K562 (cell line): Measurements from ENCODE around the gene CREB5. TPM values are rescaled to one million over a fixed set of nuclear protein-coding genes. Genes with fewer than 3 reads are reported as not detected.

Experiments
- ATAC-seq: fragments of 200-7000 bp; cut with Tn5 transposase; 3 replicates; pipeline ENCODE4 v1.9.1; 2020; ENCODE audit warnings: moderate library complexity
- BruUV-seq: library from RNA; stranded (reverse); fragments of 400-500 nt; replicated peaks from 2 replicates; lab custom pipeline; 2021; lab: Mats Ljungman, UMichigan
- CTCF ChIA-PET: fragments of 300-600 bp; formaldehyde crosslinking; extraction: SDS; loops from one replicate; lab custom pipeline; 2021; ENCODE audit warnings: low intra/inter-chr PET ratio; lab: Yijun Ruan, JAX
- POLR2A ChIA-PET: fragments of 300-600, 350-650 bp; sonication (Branson Sonifier 250); formaldehyde crosslinking; extraction: SDS; loops from one replicate; lab custom pipeline; 2021; ENCODE audit warnings: antibody characterized with exemption, inconsistent platforms; lab: Yijun Ruan, JAX
- DNase-seq, 4 experiments: peaks; one replicate each; pipeline versions ENCODE4 v3.0.0 to v3.0.0-alpha.2; 2011 to 2018; ENCODE audit warnings: low spot score in 3 of 4, mixed read lengths in 3 of 4; ENCODE audit errors: extremely low read depth in 1 of 4
- FAIRE-seq: peaks from 2 replicates; lab custom pipeline; 2011; peaks lifted over from hg19 to GRCh38; lab: Jason Lieb, UNC
- H2AFZ ChIP-seq: 2 replicates; pipeline ENCODE4 v1.6.0; 2011; ENCODE audit warnings: low read depth, low read length, control low read depth, inconsistent platforms
- H3K27ac ChIP-seq: fragments of 200-600 bp; 3 replicates; pipeline ENCODE4 v1.8.0; 2011; ENCODE audit warnings: low read depth, mild to moderate bottlenecking, control low read depth, inconsistent platforms, low read length, moderate library complexity, mixed read lengths; ENCODE audit errors: extremely low read depth
- H3K27me3 ChIP-seq, 2 experiments: fragments of 300-600 bp in 1 of 2; 2 replicates in 1 of 2; 3 replicates in 1 of 2; pipeline versions ENCODE4 v1.6.0 to v1.8.0; 2011; ENCODE audit warnings: inconsistent platforms in 2 of 2, low read length in 2 of 2, mild to moderate bottlenecking in 1 of 2, mixed read lengths in 1 of 2, moderate library complexity in 1 of 2; ENCODE audit not compliant: control insufficient read depth in 2 of 2, insufficient read depth in 2 of 2
- H3K36me3 ChIP-seq: fragments of 300-600 bp; 3 replicates; pipeline ENCODE4 v1.8.0; 2011; ENCODE audit warnings: mild to moderate bottlenecking, low read length, inconsistent platforms; ENCODE audit not compliant: control insufficient read depth, insufficient read depth
- H3K4me1 ChIP-seq, 2 experiments: fragments of 200-600 bp in 1 of 2; replicated peaks in 1 of 2; 2 replicates in 1 of 2; 3 replicates in 1 of 2; pipeline versions ENCODE4 v1.5.1 to v1.8.0; 2011; ENCODE audit warnings: inconsistent platforms in 2 of 2, low read length in 2 of 2, mild to moderate bottlenecking in 1 of 2, mixed read lengths in 1 of 2, moderate library complexity in 1 of 2; ENCODE audit not compliant: control insufficient read depth in 2 of 2, insufficient read depth in 2 of 2
- H3K4me2 ChIP-seq: 2 replicates; pipeline ENCODE4 v1.6.1; 2011; ENCODE audit warnings: low read length, control low read depth, inconsistent platforms, mixed read lengths; ENCODE audit not compliant: insufficient read depth
- H3K4me3 ChIP-seq: fragments of 200-600 bp; sonication (generic), shearing (Covaris generic); 2 replicates; pipeline ENCODE4 v1.5.1; 2016; ENCODE audit warnings: control low read depth, inconsistent platforms
- H3K79me2 ChIP-seq: fragments of 200-600 bp; 3 replicates; pipeline ENCODE4 v1.8.0; 2011; ENCODE audit warnings: low read length, inconsistent platforms; ENCODE audit not compliant: control insufficient read depth, insufficient read depth
- H3K9ac ChIP-seq, 2 experiments: 2 replicates each; pipeline versions ENCODE4 v1.6.0 to v1.6.1; 2011; ENCODE audit warnings: low read depth in 2 of 2, low read length in 2 of 2, control low read depth in 1 of 2, inconsistent platforms in 1 of 2, mild to moderate bottlenecking in 1 of 2, mixed read lengths in 1 of 2; ENCODE audit not compliant: insufficient read depth in 1 of 2
- H3K9me1 ChIP-seq: one replicate; pipeline ENCODE4 v1.6.0; 2011; ENCODE audit warnings: inconsistent platforms, mild to moderate bottlenecking, low read length, moderate library complexity; ENCODE audit not compliant: control insufficient read depth, insufficient read depth
- H3K9me3 ChIP-seq: replicated peaks from 2 replicates; pipeline ENCODE4 v1.5.1; 2011; ENCODE audit warnings: low read depth, low read length, inconsistent platforms; ENCODE audit not compliant: control insufficient read depth, insufficient read depth
- H4K20me1 ChIP-seq: replicated peaks from 2 replicates; pipeline ENCODE4 v1.6.1; 2011; ENCODE audit warnings: low read length, inconsistent platforms, mixed read lengths; ENCODE audit not compliant: control insufficient read depth, insufficient read depth
- GTF2E2 ChIP-seq: fragments of 200-800 bp; sonication (Bioruptor generic); IDR thresholded peaks from 2 replicates; pipeline ENCODE4 v1.6.1; 2016; ENCODE audit warnings: missing genetic modification characterization, missing compliant biosample characterization
- MED1 ChIP-seq: sonication (generic); formaldehyde crosslinking; IDR thresholded peaks from 2 replicates; pipeline ENCODE4 v1.8.1; 2023; ENCODE audit warnings: missing genetic modification reagents, borderline replicate concordance
- MEF2A ChIP-seq: IDR thresholded peaks from 2 replicates; pipeline ENCODE4 v1.6.1; 2011; ENCODE audit warnings: low read depth, mild to moderate bottlenecking, low read length, moderate library complexity; ENCODE audit not compliant: control insufficient read depth
- MTF1 ChIP-seq: fragments of 250-450 bp; sonication (Bioruptor Pico); IDR thresholded peaks from 2 replicates; pipeline ENCODE4 v1.9.0; 2021; ENCODE audit warnings: moderate library complexity, mild to moderate bottlenecking, inconsistent platforms, borderline replicate concordance
- RUNX1 ChIP-seq: sonication (generic); IDR thresholded peaks from 2 replicates; pipeline ENCODE4 v1.6.1; 2016; ENCODE audit warnings: antibody characterized with exemption, low read depth
- SMAD1 ChIP-seq: fragments of 150-350 bp; IDR thresholded peaks from 2 replicates; pipeline ENCODE4 v1.6.1; 2014; ENCODE audit warnings: low read length, low read depth; ENCODE audit not compliant: partially characterized antibody
- TGIF2 ChIP-seq: sonication (generic); formaldehyde crosslinking; IDR thresholded peaks from 2 replicates; pipeline ENCODE4 v1.8.1; 2022; ENCODE audit warnings: mild to moderate bottlenecking, missing genetic modification reagents, moderate library complexity
- USF2 ChIP-seq: sonication (generic); formaldehyde crosslinking; IDR thresholded peaks from 2 replicates; pipeline ENCODE4 v1.5.0; 2020; ENCODE audit warnings: missing genetic modification reagents
- ZNF217 ChIP-seq: sonication (generic); formaldehyde crosslinking; IDR thresholded peaks from 2 replicates; pipeline ENCODE4 v1.8.0; 2022; ENCODE audit warnings: mild to moderate bottlenecking, missing genetic modification reagents
- ZNF23 ChIP-seq: fragments of 250-450 bp; sonication (Bioruptor Pico); IDR thresholded peaks from 2 replicates; pipeline ENCODE4 v1.4.0; 2020; ENCODE audit warnings: mild to moderate bottlenecking
- ZNF778 ChIP-seq: fragments of 450-650 bp; formaldehyde crosslinking; IDR thresholded peaks from 2 replicates; pipeline ENCODE4 v1.4.0; 2020; ENCODE audit warnings: mild to moderate bottlenecking, moderate library complexity
- WGBS: fragments of 100-300 bp; shearing (Covaris generic); methylation state at CpG from one replicate; pipeline ENCODE4 v1.1.6; 2016; ENCODE audit warnings: low coverage, mixed read lengths; ENCODE audit not compliant: insufficient coverage; ENCODE audit errors: missing lambda C conversion rate; 5-methylcytosine and 5-hydroxymethylcytosine counted together
- in situ Hi-C: fragments of 300-500 bp; cut with MboI; formaldehyde crosslinking; loops from 4 replicates; pipeline ENCODE4 v1.15.0; 2018; ENCODE audit warnings: inconsistent platforms, mixed read lengths
- intact Hi-C: fragments of 100-400 bp; cut with micrococcal nuclease; formaldehyde crosslinking; loops from 2 replicates; pipeline ENCODE4 v1.14.2; 2022
- polyA plus RNA-seq, 8 experiments: library from polyadenylated mRNA; depleted of rRNA in 4 of 8; stranded (reverse) in 5 of 8; unstranded in 3 of 8; fragments of >200 nt; fragmentation: Nextera tagmentation in 2 of 8; fragmentation: Illumina TruSeq in 1 of 8; extraction: Ambion mirVana in 2 of 8; extraction: Trizol in 1 of 8; gene quantifications; 2 replicates each; pipeline versions ENCODE4 v1.2.1 to v1.2.3, GENCODE V29; 2011 to 2014; ENCODE audit warnings: inconsistent platforms in 1 of 8, missing spikeins in 1 of 8
- total RNA-seq, 7 experiments: library from RNA; depleted of rRNA in 6 of 7; stranded (reverse); fragments of >200 nt in 6 of 7; fragmentation: Illumina TruSeq in 2 of 7; extraction: Trizol in 2 of 7; gene quantifications; 2 replicates each; pipeline versions ENCODE4 v1.2.1 to v1.2.3, GENCODE V29; 2011 to 2021; ENCODE audit warnings: low replicate concordance in 1 of 7
- TF ChIP-seq, protein P1 (sequence below): sonication (generic); formaldehyde crosslinking; IDR thresholded peaks from 2 replicates; pipeline ENCODE4 v1.8.0; 2022; ENCODE audit warnings: mild to moderate bottlenecking, missing genetic modification reagents

The CREB5 gene
- total and polyA plus RNA-seq, 9 of the 15 experiments (the other 6 are each of a cell fraction or from before 2014, with no cell fraction given), result 0.33 to 6.4 (median 1.8) TPM

DNA sequence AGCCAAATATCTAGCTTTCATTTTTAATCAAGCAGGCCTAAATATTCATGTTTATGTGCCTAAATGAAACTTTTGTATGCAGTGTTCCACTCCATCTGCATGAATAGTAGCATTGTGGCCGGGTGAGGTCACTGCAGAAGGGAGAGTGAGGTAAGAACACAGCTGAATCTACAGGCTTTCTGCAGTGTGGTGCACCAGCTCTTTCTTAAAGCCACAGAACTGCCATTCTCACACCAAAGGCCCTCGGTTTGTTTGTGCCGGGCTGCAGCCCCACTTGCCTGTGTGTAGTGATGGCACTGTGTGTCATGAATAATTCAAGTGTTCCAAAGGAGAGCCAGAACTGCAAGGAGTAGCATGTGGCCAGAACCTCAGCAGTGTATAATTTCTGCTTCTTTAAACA, 341.7 kb downstream of the CREB5 start:
- Histone ChIP-seq H3K27me3 (no peaks in the 10 kb centered on the region), H3K4me1 (no peaks in the 10 kb centered on the region), H3K27ac (no peak overlapping the region), H3K9me3 (no peaks in the 10 kb centered on the region), H3K79me2 (no peaks in the 10 kb centered on the region), H2AFZ (no peak overlapping the region), H3K9me1 (no peaks in the 10 kb centered on the region), H3K9ac (no peak overlapping the region), H3K4me3 (no peak overlapping the region), H3K4me2 (no peak overlapping the region), H3K36me3 (no peaks in the 10 kb centered on the region), H4K20me1 (no peaks in the 10 kb centered on the region)
- FAIRE-seq (no peak), DNase-seq (no peak), ATAC-seq (no peak)
- in situ Hi-C loops, result no loop called here
- POLR2A ChIA-PET, result no interaction called here
- CTCF ChIA-PET, result no interaction called here
- 10% methylated on average over 3 of the region's 3 CpGs for WGBS
- no TSS peak for BruUV-seq
- intact Hi-C loops, result no loop called here
- no peak for TF ChIP-seq GTF2E2 (tag)
- no peak for TF ChIP-seq MEF2A
- TF ChIP-seq TGIF2 (CRISPR knock-in tag), result no peak
- no peak for TF ChIP-seq MED1
- no peak for TF ChIP-seq MTF1 (CRISPR knock-in tag)
- TF ChIP-seq, protein P1, sequence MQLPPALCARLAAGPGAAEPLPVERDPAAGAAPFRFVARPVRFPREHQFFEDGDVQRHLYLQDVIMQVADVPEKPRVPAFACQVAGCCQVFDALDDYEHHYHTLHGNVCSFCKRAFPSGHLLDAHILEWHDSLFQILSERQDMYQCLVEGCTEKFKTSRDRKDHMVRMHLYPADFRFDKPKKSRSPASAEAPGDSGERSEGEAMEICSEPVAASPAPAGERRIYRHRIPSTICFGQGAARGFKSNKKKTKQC (CRISPR knock-in tag), result no peak

GRCh38 chr7:28754447-28754846, 342.1 kb downstream of the CREB5 start:
- Histone ChIP-seq H3K4me3 (no peak overlapping the region), H4K20me1 (no peaks in the 10 kb centered on the region), H3K9me3 (no peaks in the 10 kb centered on the region), H3K4me2 (no peak overlapping the region), H3K36me3 (no peaks in the 10 kb centered on the region), H3K79me2 (no peaks in the 10 kb centered on the region), H3K9ac (no peak overlapping the region), H3K27me3 (no peaks in the 10 kb centered on the region), H3K9me1 (no peaks in the 10 kb centered on the region), H3K27ac (no peak overlapping the region), H2AFZ (no peak overlapping the region), H3K4me1 (no peaks in the 10 kb centered on the region)
- no TSS peak for BruUV-seq
- WGBS, result 3% methylated on average over 5 of the region's 5 CpGs
- ATAC-seq (no peak), FAIRE-seq (no peak), DNase-seq (no peak)
- CTCF ChIA-PET, result no interaction called here
- intact Hi-C loops (no loop called here), in situ Hi-C loops (no loop called here)
- TF ChIP-seq SMAD1, result no peak
- no peak for TF ChIP-seq ZNF217 (CRISPR knock-in tag)
- TF ChIP-seq ZNF778, result no peak
- no peak for TF ChIP-seq RUNX1
- TF ChIP-seq ZNF23 (CRISPR knock-in tag), result no peak
- TF ChIP-seq USF2 (CRISPR knock-in tag), result no peak
- POLR2A ChIA-PET, result no interaction called here
